ACC112 (cell line): ENCODE measurements around the gene SH3PXD2A.
"Not testable (repeated sequence)": the region's sequence is repeated elsewhere in the genome, so short reads cannot be mapped to it uniquely, and the experiment has no call there.

Source experiments
- H2AFZ ChIP-seq: fragments of 200-600 bp; sonication (generic); one replicate; pipeline ENCODE4 v1.6.0; 2017; ENCODE audit warnings: antibody characterized with exemption, low read length; ENCODE audit not compliant: unreplicated experiment
- H3K27ac ChIP-seq: fragments of 200-600 bp; sonication (generic); 2 replicates; pipeline ENCODE4 v1.5.1; 2014; ENCODE audit warnings: low read depth, mild to moderate bottlenecking, antibody characterized with exemption, low read length, moderate library complexity
- H3K27me3 ChIP-seq: fragments of 200-600 bp; sonication (generic); 2 replicates; pipeline ENCODE4 v1.6.1; 2014; ENCODE audit warnings: mild to moderate bottlenecking, antibody characterized with exemption, low read length, moderate library complexity, mixed read lengths; ENCODE audit not compliant: insufficient read depth
- H3K36me3 ChIP-seq: fragments of 200-600 bp; sonication (generic); 2 replicates; pipeline ENCODE4 v1.6.1; 2016; ENCODE audit warnings: mild to moderate bottlenecking, antibody characterized with exemption, low read length, moderate library complexity, mixed read lengths; ENCODE audit not compliant: insufficient read depth
- H3K4me1 ChIP-seq: fragments of 200-600 bp; sonication (generic); one replicate; pipeline ENCODE4 v1.6.1; 2016; ENCODE audit warnings: low read length, mixed read lengths; ENCODE audit not compliant: insufficient read depth, unreplicated experiment, control insufficient read depth
- H3K4me3 ChIP-seq: fragments of 200-600 bp; sonication (generic); 2 replicates; pipeline ENCODE4 v1.5.1; 2014; ENCODE audit warnings: mild to moderate bottlenecking, low read depth, low read length
- H3K79me2 ChIP-seq: fragments of 200-600 bp; sonication (generic); one replicate; pipeline ENCODE4 v1.6.0; 2016; ENCODE audit warnings: low read length; ENCODE audit not compliant: control insufficient read depth, unreplicated experiment, insufficient read depth

The SH3PXD2A gene

GRCh38 chr10:103732339-103733044 is 122.9 kb downstream of the SH3PXD2A start:
- H3K79me2 ChIP-seq = no peaks in the 10 kb centered on the region
- H3K4me1 ChIP-seq = peaks cover 4% of the 10 kb centered on the region
- no peaks in the 10 kb centered on the region for H3K36me3 ChIP-seq
- H3K27ac ChIP-seq = no peak overlapping the region
- H3K27me3 ChIP-seq = no peaks in the 10 kb centered on the region
- H3K4me3 ChIP-seq = no peak overlapping the region
- H2AFZ ChIP-seq = no peak overlapping the region

GRCh38 chr10:103731609-103732270 is 123.6 kb downstream of the SH3PXD2A start:
- H3K4me3 ChIP-seq = no peak overlapping the region
- no peak overlapping the region for H3K27ac ChIP-seq
- no peaks in the 10 kb centered on the region for H3K27me3 ChIP-seq
- no peak overlapping the region for H2AFZ ChIP-seq
- no peaks in the 10 kb centered on the region for H3K36me3 ChIP-seq
- no peaks in the 10 kb centered on the region for H3K79me2 ChIP-seq
- peaks cover 4% of the 10 kb centered on the region for H3K4me1 ChIP-seq

- H2AFZ ChIP-seq, H3K79me2 ChIP-seq, H3K4me3 ChIP-seq, H3K4me1 ChIP-seq, H3K36me3 ChIP-seq, H3K27me3 ChIP-seq, H3K27ac ChIP-seq: not testable (repeated sequence)
These were observed 124.3 kb downstream of the SH3PXD2A start for GRCh38 chr10:103731026-103731425.

GRCh38 chr10:103729851-103730250 is 125.5 kb downstream of the SH3PXD2A start:
- Histone ChIP-seq H3K27ac (no peak overlapping the region), H3K79me2 (no peaks in the 10 kb centered on the region), H3K36me3 (no peaks in the 10 kb centered on the region), H2AFZ (no peak overlapping the region), H3K4me3 (no peak overlapping the region), H3K4me1 (peaks cover 4% of the 10 kb centered on the region), H3K27me3 (no peaks in the 10 kb centered on the region)

GRCh38 chr10:103727991-103728689 is 127.2 kb downstream of the SH3PXD2A start:
- Histone ChIP-seq H3K27me3 (no peaks in the 10 kb centered on the region), H3K27ac (no peak overlapping the region), H3K4me1 (peaks cover 3% of the 10 kb centered on the region), H2AFZ (no peak overlapping the region), H3K79me2 (no peaks in the 10 kb centered on the region), H3K4me3 (no peak overlapping the region), H3K36me3 (no peaks in the 10 kb centered on the region)

GRCh38 chr10:103727546-103727963 is 127.8 kb downstream of the SH3PXD2A start:
- no peaks in the 10 kb centered on the region for H3K27me3 ChIP-seq
- no peak overlapping the region for H3K27ac ChIP-seq
- H3K36me3 ChIP-seq = no peaks in the 10 kb centered on the region
- H3K79me2 ChIP-seq = no peaks in the 10 kb centered on the region
- H3K4me3 ChIP-seq = no peak overlapping the region
- H3K4me1 ChIP-seq = no peaks in the 10 kb centered on the region
- no peak overlapping the region for H2AFZ ChIP-seq

- no peaks in the 10 kb centered on the region for H3K27me3 ChIP-seq
- H3K4me3 ChIP-seq = no peak overlapping the region
- no peak overlapping the region for H2AFZ ChIP-seq
- H3K36me3 ChIP-seq = no peaks in the 10 kb centered on the region
- H3K4me1 ChIP-seq = no peaks in the 10 kb centered on the region
- no peaks in the 10 kb centered on the region for H3K79me2 ChIP-seq
- no peak overlapping the region for H3K27ac ChIP-seq
These were observed 128.7 kb downstream of the SH3PXD2A start for GRCh38 chr10:103726637-103727036.

- Histone ChIP-seq H3K4me1 (no peaks in the 10 kb centered on the region), H2AFZ (no peak overlapping the region), H3K4me3 (no peak overlapping the region)
These were observed 130.1 kb downstream of the SH3PXD2A start for GRCh38 chr10:103725242-103725641.

GRCh38 chr10:103724771-103725170 is 130.6 kb downstream of the SH3PXD2A start:
- no peaks in the 10 kb centered on the region for H3K36me3 ChIP-seq
- no peak overlapping the region for H3K27ac ChIP-seq
- H3K4me3 ChIP-seq = no peak overlapping the region
- no peak overlapping the region for H2AFZ ChIP-seq
- H3K4me1 ChIP-seq = no peaks in the 10 kb centered on the region
- H3K79me2 ChIP-seq = no peaks in the 10 kb centered on the region
- H3K27me3 ChIP-seq = no peaks in the 10 kb centered on the region

More at GRCh38 chr10:103725242-103725641, 130.1 kb downstream of the SH3PXD2A start:
- Histone ChIP-seq H3K79me2 (no peaks in the 10 kb centered on the region), H3K27ac (no peak overlapping the region), H3K27me3 (no peaks in the 10 kb centered on the region), H3K36me3 (no peaks in the 10 kb centered on the region)

- Histone ChIP-seq H3K36me3 (no peaks in the 10 kb centered on the region), H2AFZ (no peak overlapping the region)
These were observed 131.3 kb downstream of the SH3PXD2A start for GRCh38 chr10:103724074-103724473.

More at GRCh38 chr10:103724074-103724473, 131.3 kb downstream of the SH3PXD2A start:
- Histone ChIP-seq H3K27ac (no peak overlapping the region), H3K79me2 (no peaks in the 10 kb centered on the region), H3K27me3 (no peaks in the 10 kb centered on the region), H3K4me3 (no peak overlapping the region), H3K4me1 (no peaks in the 10 kb centered on the region)
